ENCODE results near the gene ZNF70. TPM values are rescaled to one million over a fixed set of nuclear protein-coding genes. Genes with fewer than 3 reads are reported as not detected.

ZNF70 gene
- total RNA-seq, 1 experiment from 2014 or later = 3.2 TPM

GRCh38 chr22:23744485-23744884 is 6.4 kb downstream of the ZNF70 start:
- H3K27ac ChIP-seq (ENCODE audit: low read depth, low read length) = no peak overlapping the region
- ATAC-seq (no peak), DNase-seq (ENCODE audit: low read depth, low spot score) (no peak)
- no peaks in the 10 kb centered on the region for H3K79me2 ChIP-seq (ENCODE audit: insufficient read depth, low read length)
- ChIA-PET RAD21 (ENCODE audit: low non-redundant PET in 1 of 2, low total read pairs in 2 of 2, uncharacterized antibody in 2 of 2, unreplicated experiment in 2 of 2) (no interaction called here), CTCF (no interaction called here), POLR2A (no interaction called here)
- H2AFZ ChIP-seq (ENCODE audit: low read depth, low read length, poor library complexity, severe bottlenecking) = no peak overlapping the region
- no peaks in the 10 kb centered on the region for H3K9me3 ChIP-seq (ENCODE audit: control insufficient read depth in 1 of 2, insufficient read depth in 1 of 2, low read depth in 1 of 2, low read length in 2 of 2)
- peaks cover 0 to 8% of the 10 kb centered on the region in 2 experiments; a peak in 2 of 4 replicates for H3K36me3 ChIP-seq (ENCODE audit: control insufficient read depth in 1 of 2, insufficient read depth in 2 of 2, low read length in 2 of 2)
- H3K27me3 ChIP-seq (ENCODE audit: insufficient read depth, low read length) = no peaks in the 10 kb centered on the region
- H3K4me1 ChIP-seq (ENCODE audit: control insufficient read depth in 1 of 2, insufficient read depth in 2 of 2, low read length in 2 of 2) = no peaks in the 10 kb centered on the region; a peak in 1 of 4 replicates
- H3K9ac ChIP-seq (ENCODE audit: low read length) = no peak overlapping the region
- intact Hi-C loops (cut with micrococcal nuclease) = no loop called here
- TF ChIP-seq POLR2A (IDR thresholded peaks at IDR 0.05; ENCODE audit: borderline replicate concordance, extremely low read depth, insufficient read depth, insufficient read length) = no peak
- TF ChIP-seq YY1 (IDR thresholded peaks at IDR 0.05; ENCODE audit: extremely low read depth, insufficient replicate concordance, low read depth, low read length) = no peak
- H4K20me1 ChIP-seq (ENCODE audit: insufficient read depth) = no peaks in the 10 kb centered on the region
- no peak overlapping the region for H3K4me3 ChIP-seq (replicated peaks in 1 of 2; ENCODE audit: low read depth in 1 of 2, low read length in 2 of 2)
- BruUV-seq (replicated peaks) = no TSS peak
- H3K4me2 ChIP-seq (ENCODE audit: low read length) = no peak overlapping the region
- no peaks in the 10 kb centered on the region for H3K9me2 ChIP-seq (ENCODE audit: insufficient read depth)

DNA sequence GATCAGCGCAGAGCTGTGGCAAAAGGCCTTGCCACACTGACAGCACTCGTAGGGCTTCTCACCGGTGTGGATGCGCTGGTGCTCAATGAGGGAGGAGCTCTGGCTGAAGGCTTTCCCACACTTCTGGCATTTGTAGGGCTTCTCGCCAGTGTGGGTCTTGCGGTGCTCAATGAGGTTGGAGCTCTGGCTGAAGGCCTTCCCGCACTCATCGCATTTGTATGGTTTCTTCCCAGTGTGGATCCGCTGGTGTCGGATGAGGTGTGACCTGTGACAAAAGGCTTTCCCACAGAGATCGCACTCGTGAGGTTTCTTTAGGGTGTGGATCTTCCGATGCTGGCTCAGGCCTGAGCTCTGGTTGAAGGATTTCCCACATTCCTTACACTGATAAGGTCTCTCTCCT is 6.9 kb downstream of the ZNF70 start:
- H2AFZ ChIP-seq (ENCODE audit: low read depth, low read length, poor library complexity, severe bottlenecking) = no peak overlapping the region
- POLR2A ChIA-PET = no interaction called here

More for the DNA sequence above, 6.9 kb downstream of the ZNF70 start:
- RAD21 ChIA-PET (ENCODE audit: low non-redundant PET in 1 of 2, low total read pairs in 2 of 2, uncharacterized antibody in 2 of 2, unreplicated experiment in 2 of 2) = no interaction called here
- no peak overlapping the region for H3K9ac ChIP-seq (ENCODE audit: low read length)
- no peaks in the 10 kb centered on the region for H3K4me1 ChIP-seq (ENCODE audit: control insufficient read depth in 1 of 2, insufficient read depth in 2 of 2, low read length in 2 of 2)
- no peaks in the 10 kb centered on the region for H3K79me2 ChIP-seq (ENCODE audit: insufficient read depth, low read length)
- TF ChIP-seq CBX3 (IDR thresholded peaks at IDR 0.05; ENCODE audit: low read depth) = no peak
- TF ChIP-seq YY1 (IDR thresholded peaks at IDR 0.05; ENCODE audit: extremely low read depth, insufficient replicate concordance, low read depth, low read length) = no peak
- no peak for TF ChIP-seq ZBTB33 (IDR thresholded peaks at IDR 0.05; ENCODE audit: extremely low read depth, insufficient replicate concordance, low read length)
- TF ChIP-seq TCF7L2 (IDR thresholded peaks at IDR 0.05; ENCODE audit: borderline replicate concordance, extremely low read depth, insufficient read depth, insufficient read length) = no peak
- TF ChIP-seq POLR2A (IDR thresholded peaks at IDR 0.05; ENCODE audit: borderline replicate concordance, extremely low read depth, insufficient read depth, insufficient read length) = no peak
- no peak for TF ChIP-seq POLR2AphosphoS5 (IDR thresholded peaks at IDR 0.05; ENCODE audit: low read depth, low read length)
- TF ChIP-seq SRF (IDR thresholded peaks at IDR 0.05; ENCODE audit: low read depth) = no peak
- no peak for TF ChIP-seq SP1 (IDR thresholded peaks at IDR 0.05; ENCODE audit: low read depth)
- no peak for TF ChIP-seq MAX (IDR thresholded peaks at IDR 0.05)
- TF ChIP-seq ZNF274 (IDR thresholded peaks at IDR 0.05; ENCODE audit: low read depth, low read length) = no peak
- TF ChIP-seq, protein P1, sequence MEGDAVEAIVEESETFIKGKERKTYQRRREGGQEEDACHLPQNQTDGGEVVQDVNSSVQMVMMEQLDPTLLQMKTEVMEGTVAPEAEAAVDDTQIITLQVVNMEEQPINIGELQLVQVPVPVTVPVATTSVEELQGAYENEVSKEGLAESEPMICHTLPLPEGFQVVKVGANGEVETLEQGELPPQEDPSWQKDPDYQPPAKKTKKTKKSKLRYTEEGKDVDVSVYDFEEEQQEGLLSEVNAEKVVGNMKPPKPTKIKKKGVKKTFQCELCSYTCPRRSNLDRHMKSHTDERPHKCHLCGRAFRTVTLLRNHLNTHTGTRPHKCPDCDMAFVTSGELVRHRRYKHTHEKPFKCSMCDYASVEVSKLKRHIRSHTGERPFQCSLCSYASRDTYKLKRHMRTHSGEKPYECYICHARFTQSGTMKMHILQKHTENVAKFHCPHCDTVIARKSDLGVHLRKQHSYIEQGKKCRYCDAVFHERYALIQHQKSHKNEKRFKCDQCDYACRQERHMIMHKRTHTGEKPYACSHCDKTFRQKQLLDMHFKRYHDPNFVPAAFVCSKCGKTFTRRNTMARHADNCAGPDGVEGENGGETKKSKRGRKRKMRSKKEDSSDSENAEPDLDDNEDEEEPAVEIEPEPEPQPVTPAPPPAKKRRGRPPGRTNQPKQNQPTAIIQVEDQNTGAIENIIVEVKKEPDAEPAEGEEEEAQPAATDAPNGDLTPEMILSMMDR (IDR thresholded peaks at IDR 0.05 in 2 of 3, conservative IDR thresholded peaks at IDR 0.05 in 1 of 3; ENCODE audit: borderline replicate concordance in 1 of 3, insufficient read depth in 1 of 3, low read depth in 2 of 3, low read length in 2 of 3) = no peak
- BruUV-seq (replicated peaks) = no TSS peak
- ATAC-seq (no peak), DNase-seq (ENCODE audit: low read depth, low spot score) (no peak)
- intact Hi-C loops (cut with micrococcal nuclease) = no loop called here
- H4K20me1 ChIP-seq (ENCODE audit: insufficient read depth) = no peaks in the 10 kb centered on the region
- H3K4me2 ChIP-seq (ENCODE audit: low read length) = no peak overlapping the region
- H3K4me3 ChIP-seq (replicated peaks in 1 of 2; ENCODE audit: low read depth in 1 of 2, low read length in 2 of 2) = no peak overlapping the region
- H3K9me3 ChIP-seq (ENCODE audit: control insufficient read depth in 1 of 2, insufficient read depth in 1 of 2, low read depth in 1 of 2, low read length in 2 of 2) = no peaks in the 10 kb centered on the region
- no peak overlapping the region for H3K27ac ChIP-seq (ENCODE audit: low read depth, low read length)
- no peaks in the 10 kb centered on the region for H3K27me3 ChIP-seq (ENCODE audit: insufficient read depth, low read length)
- no peaks in the 10 kb centered on the region for H3K9me2 ChIP-seq (ENCODE audit: insufficient read depth)
- CTCF ChIA-PET = no interaction called here
- H3K36me3 ChIP-seq (ENCODE audit: control insufficient read depth in 1 of 2, insufficient read depth in 2 of 2, low read length in 2 of 2) = peaks cover 0 to 8% of the 10 kb centered on the region in 2 experiments; a peak in 2 of 4 replicates
